H9 (cell line): ENCODE results near the gene ARNT2. TPM values are rescaled to one million over a fixed set of nuclear protein-coding genes. Genes with fewer than 3 reads are reported as not detected.

ENCODE experiments used
- DNase-seq: peaks from one replicate; pipeline ENCODE4 v3.0.0-alpha.2; 2017
- H2AFZ ChIP-seq: one replicate; pipeline ENCODE4 v1.6.1; 2013; ENCODE audit warnings: mild to moderate bottlenecking, low read length, control low read depth, moderate library complexity
- H2AK5ac ChIP-seq: 2 replicates; pipeline ENCODE4 v1.6.1; 2013; ENCODE audit warnings: low read length, control low read depth, mixed read lengths; ENCODE audit not compliant: insufficient read length
- H2BK120ac ChIP-seq: one replicate; pipeline ENCODE4 v1.6.1; 2013; ENCODE audit warnings: low read depth, mild to moderate bottlenecking, low read length, control low read depth, inconsistent platforms; ENCODE audit not compliant: poor library complexity, severe bottlenecking
- H2BK12ac ChIP-seq: 2 replicates; pipeline ENCODE4 v1.6.1; 2013; ENCODE audit warnings: low read length, control low read depth, mixed read lengths, low read depth; ENCODE audit not compliant: insufficient read length
- H2BK15ac ChIP-seq: 2 replicates; pipeline ENCODE4 v1.6.1; 2013; ENCODE audit warnings: low read depth, low read length, control low read depth
- H2BK20ac ChIP-seq: one replicate; pipeline ENCODE4 v1.6.1; 2013; ENCODE audit warnings: low read depth, mild to moderate bottlenecking, low read length, control low read depth, inconsistent platforms; ENCODE audit not compliant: poor library complexity, severe bottlenecking
- H2BK5ac ChIP-seq: 2 replicates; pipeline ENCODE4 v1.6.1; 2013; ENCODE audit warnings: low read length, control low read depth, mixed read lengths; ENCODE audit not compliant: insufficient read length
- H3K14ac ChIP-seq: 2 replicates; pipeline ENCODE4 v1.6.1; 2013; ENCODE audit warnings: low read length, control low read depth; ENCODE audit not compliant: insufficient read depth
- H3K18ac ChIP-seq: 2 replicates; pipeline ENCODE4 v1.6.1; 2013; ENCODE audit warnings: low read depth, mild to moderate bottlenecking, mixed read lengths, low read length, control low read depth; ENCODE audit not compliant: insufficient read length
- H3K23ac ChIP-seq: 2 replicates; pipeline ENCODE4 v1.6.1; 2013; ENCODE audit warnings: low read length, control low read depth, mixed read lengths, low read depth; ENCODE audit not compliant: insufficient read length
- H3K23me2 ChIP-seq: 2 replicates; pipeline ENCODE4 v1.6.1; 2013; ENCODE audit warnings: low read depth, mild to moderate bottlenecking, mixed read lengths, low read length, control low read depth; ENCODE audit not compliant: insufficient read length, poor library complexity, severe bottlenecking
- H3K27ac ChIP-seq: 2 replicates; pipeline ENCODE4 v1.5.1; 2013; ENCODE audit warnings: low read length, control low read depth, mixed read lengths, low read depth; ENCODE audit not compliant: insufficient read length
- H3K27me3 ChIP-seq: 2 replicates; pipeline ENCODE4 v1.6.1; 2013; ENCODE audit warnings: low read length, control low read depth, inconsistent platforms; ENCODE audit not compliant: insufficient read depth
- H3K4ac ChIP-seq: 2 replicates; pipeline ENCODE4 v1.6.1; 2013; ENCODE audit warnings: low read depth, mild to moderate bottlenecking, control low read depth, inconsistent platforms, low read length, moderate library complexity
- H3K4me1 ChIP-seq: 2 replicates; pipeline ENCODE4 v1.6.1; 2013; ENCODE audit warnings: low read length, control low read depth, inconsistent platforms; ENCODE audit not compliant: insufficient read depth
- H3K4me2 ChIP-seq: 2 replicates; pipeline ENCODE4 v1.6.1; 2013; ENCODE audit warnings: low read length, control low read depth, mixed read lengths; ENCODE audit not compliant: insufficient read length, insufficient read depth
- H3K56ac ChIP-seq: 2 replicates; pipeline ENCODE4 v1.6.1; 2013; ENCODE audit warnings: low read depth, mild to moderate bottlenecking, mixed read lengths, low read length, control low read depth; ENCODE audit not compliant: insufficient read length
- H3K79me1 ChIP-seq: 2 replicates; pipeline ENCODE4 v1.6.1; 2013; ENCODE audit warnings: low read depth, mild to moderate bottlenecking, moderate library complexity, low read length, control low read depth, inconsistent platforms; ENCODE audit not compliant: insufficient read depth, poor library complexity, severe bottlenecking
- H3K79me2 ChIP-seq: 2 replicates; pipeline ENCODE4 v1.6.1; 2013; ENCODE audit warnings: low read length, control low read depth, inconsistent platforms; ENCODE audit not compliant: insufficient read depth
- H3K9ac ChIP-seq: 2 replicates; pipeline ENCODE4 v1.6.1; 2013; ENCODE audit warnings: low read length, control low read depth, mixed read lengths; ENCODE audit not compliant: insufficient read length; ENCODE audit errors: extremely low read depth
- H3K9me3 ChIP-seq: one replicate; pipeline ENCODE4 v1.6.1; 2013; ENCODE audit warnings: low read depth, low read length, inconsistent platforms; ENCODE audit not compliant: control insufficient read depth
- H3T11ph ChIP-seq: one replicate; pipeline ENCODE4 v1.6.1; 2013; ENCODE audit warnings: mild to moderate bottlenecking, low read length, control low read depth, inconsistent platforms
- H4K20me1 ChIP-seq: one replicate; pipeline ENCODE4 v1.6.1; 2013; ENCODE audit not compliant: control insufficient read depth, insufficient read length, insufficient read depth
- H4K5ac ChIP-seq: 2 replicates; pipeline ENCODE4 v1.6.1; 2013; ENCODE audit warnings: low read depth, mild to moderate bottlenecking, mixed read lengths, low read length, control low read depth; ENCODE audit not compliant: insufficient read length
- H4K8ac ChIP-seq: replicated peaks from 2 replicates; pipeline ENCODE4 v1.6.1; 2013; ENCODE audit warnings: low read length, control low read depth, mixed read lengths, low read depth; ENCODE audit not compliant: insufficient read length
- H4K91ac ChIP-seq: 2 replicates; pipeline ENCODE4 v1.6.1; 2013; ENCODE audit warnings: low read depth, mild to moderate bottlenecking, moderate library complexity, mixed read lengths, low read length, control low read depth; ENCODE audit not compliant: insufficient read length
- H3K27ac Mint-ChIP-seq, 3 experiments: 2 replicates in 2 of 3; 3 replicates in 1 of 3; pipeline ENCODE4 v1.8.0; 2020 to 2021; ENCODE audit warnings: mixed read lengths in 3 of 3, mild to moderate bottlenecking in 1 of 3, moderate library complexity in 1 of 3
- H3K27me3 Mint-ChIP-seq: 2 replicates; pipeline ENCODE4 v1.8.0; 2021; ENCODE audit warnings: low read depth, mild to moderate bottlenecking, moderate library complexity, mixed read lengths
- H3K36me3 Mint-ChIP-seq, 3 experiments: 2 replicates in 2 of 3; 3 replicates in 1 of 3; pipeline ENCODE4 v1.8.0; 2020 to 2021; ENCODE audit warnings: low read depth in 3 of 3, mixed read lengths in 3 of 3; ENCODE audit not compliant: insufficient read depth in 1 of 3
- H3K4me1 Mint-ChIP-seq, 2 experiments: 2 replicates each; pipeline ENCODE4 v1.8.0; 2020; ENCODE audit warnings: mixed read lengths in 2 of 2
- H3K4me3 Mint-ChIP-seq, 2 experiments: 2 replicates in 1 of 2; 3 replicates in 1 of 2; pipeline ENCODE4 v1.8.0; 2020 to 2021; ENCODE audit warnings: mild to moderate bottlenecking in 2 of 2, mixed read lengths in 2 of 2, moderate library complexity in 1 of 2
- H3K9me3 Mint-ChIP-seq, 2 experiments: 2 replicates in 1 of 2; 3 replicates in 1 of 2; pipeline ENCODE4 v1.8.0; 2020; ENCODE audit warnings: mild to moderate bottlenecking in 2 of 2, mixed read lengths in 2 of 2, moderate library complexity in 1 of 2
- CTCF ChIP-seq: fragments of 200-600 bp; sonication (generic); conservative IDR thresholded peaks from 3 replicates; pipeline ENCODE4 v1.8.0; 2021; ENCODE audit warnings: antibody characterized with exemption, mild to moderate bottlenecking
- total RNA-seq: library from RNA; stranded (reverse); gene quantifications from 2 replicates; pipeline ENCODE4 v1.2.1, GENCODE V29; 2021

Gene ARNT2
- total RNA-seq, 1 experiment from 2014 or later: 10.5 TPM

DNA sequence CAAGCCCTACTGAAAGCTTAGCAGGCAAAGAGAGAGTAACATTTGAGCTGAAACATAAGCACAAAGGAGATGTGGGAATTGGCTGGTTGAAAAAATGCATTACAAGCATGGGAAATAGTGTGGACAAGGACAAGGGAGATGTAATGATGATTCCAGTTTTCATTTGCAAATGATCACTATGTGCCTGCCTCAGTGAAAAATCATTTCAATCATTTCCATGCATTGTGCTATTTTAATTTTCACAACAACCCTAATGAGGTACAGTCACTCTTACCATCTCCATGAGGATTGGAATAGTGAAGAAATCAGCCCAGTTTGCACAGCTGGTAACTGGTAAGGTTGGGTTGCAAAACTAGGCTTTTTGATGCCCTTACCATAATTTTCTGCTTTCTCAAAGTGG lies 123.2 kb downstream of the ARNT2 start:
- no peak overlapping the region for H3K4me3 Mint-ChIP-seq
- Histone ChIP-seq H4K5ac (no peak overlapping the region), H3K18ac (no peak overlapping the region), H4K20me1 (no peaks in the 10 kb centered on the region), H3K23ac (no peak overlapping the region), H3K27me3 (no peaks in the 10 kb centered on the region), H3K4me2 (no peak overlapping the region), H3K79me2 (no peaks in the 10 kb centered on the region), H2BK5ac (no peak overlapping the region), H2BK15ac (no peak overlapping the region), H3K79me1 (no peaks in the 10 kb centered on the region), H3T11ph (no peak overlapping the region), H4K91ac (no peak overlapping the region), H2BK20ac (no peak overlapping the region), H3K9ac (no peak overlapping the region), H3K23me2 (no peaks in the 10 kb centered on the region), H2AFZ (no peak overlapping the region), H3K4me1 (no peaks in the 10 kb centered on the region), H2AK5ac (no peak overlapping the region), H3K56ac (no peak overlapping the region), H3K14ac (no peak overlapping the region), H2BK12ac (no peak overlapping the region), H3K27ac (no peak overlapping the region), H3K9me3 (no peaks in the 10 kb centered on the region), H2BK120ac (no peak overlapping the region), H4K8ac (no peak overlapping the region), H3K4ac (no peak overlapping the region)
- no peaks in the 10 kb centered on the region for H3K9me3 Mint-ChIP-seq
- TF ChIP-seq CTCF: no peak
- no peak for DNase-seq
- H3K27me3 Mint-ChIP-seq: peaks cover 1% of the 10 kb centered on the region
- peaks cover 0 to 2% (median 2%) of the 10 kb centered on the region in 3 experiments; a peak in 3 of 7 replicates for H3K36me3 Mint-ChIP-seq
- H3K27ac Mint-ChIP-seq: no peak overlapping the region
- H3K4me1 Mint-ChIP-seq: no peaks in the 10 kb centered on the region
